ENCODE data around the gene MATCAP1. TPM values are rescaled to one million over a fixed set of nuclear protein-coding genes. Genes with fewer than 3 reads are reported as not detected.

MATCAP1 gene
- total and polyA plus RNA-seq, 2 of the 13 experiments (the other 11 are each of a cell fraction or from before 2014, with no cell fraction given) = 11.2 to 24.5 TPM

DNA sequence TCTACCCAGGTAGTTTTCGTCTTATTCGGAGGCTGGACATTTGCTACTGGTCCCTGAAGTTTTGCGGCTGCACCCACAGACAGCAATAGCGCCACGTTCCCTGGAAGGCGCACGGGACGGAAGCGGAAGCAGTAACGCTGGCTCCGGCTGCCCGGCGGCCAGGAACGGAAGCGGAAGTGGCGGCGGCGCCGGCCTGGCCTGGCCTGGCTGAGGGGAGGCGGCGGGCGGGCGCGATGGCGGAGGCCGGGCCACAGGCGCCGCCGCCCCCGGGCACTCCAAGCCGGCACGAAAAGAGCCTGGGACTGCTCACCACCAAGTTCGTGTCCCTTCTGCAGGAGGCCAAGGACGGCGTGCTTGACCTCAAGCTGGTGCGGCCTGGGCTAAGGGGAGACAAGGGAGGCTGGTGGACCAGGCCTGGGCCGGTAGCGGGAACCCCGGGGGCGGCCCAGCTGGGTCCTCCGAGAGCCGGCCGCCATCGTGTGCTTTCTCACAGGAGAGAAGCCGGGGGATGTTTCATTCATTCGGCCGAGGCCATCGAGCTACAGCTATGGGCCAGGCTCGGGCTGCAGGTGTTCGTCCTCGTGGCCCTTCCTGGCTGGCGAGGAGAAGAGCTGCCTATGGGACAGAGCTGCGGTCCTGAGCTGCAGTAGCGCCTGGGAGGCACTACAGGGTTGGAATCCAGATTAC lies 8.4 kb upstream of the MATCAP1 start, which contains the start of gene E2F4 (continued):
- TF ChIP-seq, protein P1, sequence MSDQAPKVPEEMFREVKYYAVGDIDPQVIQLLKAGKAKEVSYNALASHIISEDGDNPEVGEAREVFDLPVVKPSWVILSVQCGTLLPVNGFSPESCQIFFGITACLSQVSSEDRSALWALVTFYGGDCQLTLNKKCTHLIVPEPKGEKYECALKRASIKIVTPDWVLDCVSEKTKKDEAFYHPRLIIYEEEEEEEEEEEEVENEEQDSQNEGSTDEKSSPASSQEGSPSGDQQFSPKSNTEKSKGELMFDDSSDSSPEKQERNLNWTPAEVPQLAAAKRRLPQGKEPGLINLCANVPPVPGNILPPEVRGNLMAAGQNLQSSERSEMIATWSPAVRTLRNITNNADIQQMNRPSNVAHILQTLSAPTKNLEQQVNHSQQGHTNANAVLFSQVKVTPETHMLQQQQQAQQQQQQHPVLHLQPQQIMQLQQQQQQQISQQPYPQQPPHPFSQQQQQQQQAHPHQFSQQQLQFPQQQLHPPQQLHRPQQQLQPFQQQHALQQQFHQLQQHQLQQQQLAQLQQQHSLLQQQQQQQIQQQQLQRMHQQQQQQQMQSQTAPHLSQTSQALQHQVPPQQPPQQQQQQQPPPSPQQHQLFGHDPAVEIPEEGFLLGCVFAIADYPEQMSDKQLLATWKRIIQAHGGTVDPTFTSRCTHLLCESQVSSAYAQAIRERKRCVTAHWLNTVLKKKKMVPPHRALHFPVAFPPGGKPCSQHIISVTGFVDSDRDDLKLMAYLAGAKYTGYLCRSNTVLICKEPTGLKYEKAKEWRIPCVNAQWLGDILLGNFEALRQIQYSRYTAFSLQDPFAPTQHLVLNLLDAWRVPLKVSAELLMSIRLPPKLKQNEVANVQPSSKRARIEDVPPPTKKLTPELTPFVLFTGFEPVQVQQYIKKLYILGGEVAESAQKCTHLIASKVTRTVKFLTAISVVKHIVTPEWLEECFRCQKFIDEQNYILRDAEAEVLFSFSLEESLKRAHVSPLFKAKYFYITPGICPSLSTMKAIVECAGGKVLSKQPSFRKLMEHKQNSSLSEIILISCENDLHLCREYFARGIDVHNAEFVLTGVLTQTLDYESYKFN (CRISPR knock-in tag; conservative IDR thresholded peaks at IDR 0.05) = no peak
- no peak for TF ChIP-seq ZFP36 (IDR thresholded peaks at IDR 0.05; ENCODE audit: borderline replicate concordance, low read depth, low read length, partially characterized antibody)
- TF ChIP-seq HNF1A (IDR thresholded peaks at IDR 0.05; ENCODE audit: low read depth) = no peak
- TF ChIP-seq HNF1A (CRISPR knock-in tag; IDR thresholded peaks at IDR 0.05; ENCODE audit: borderline replicate concordance) = peak; percentile 35; the same call in 1 of the 2 replicates
- peak; percentile 57 for TF ChIP-seq HNRNPH1 (optimal IDR thresholded peaks at IDR 0.05; ENCODE audit: low read depth, low read length)
- TF ChIP-seq ZNF800 (CRISPR knock-in tag; IDR thresholded peaks at IDR 0.05) = peak; percentile 83
- no peak for TF ChIP-seq TIGD3 (CRISPR knock-in tag; IDR thresholded peaks at IDR 0.05; ENCODE audit: borderline replicate concordance)
- no peak for TF ChIP-seq SYNCRIP (IDR thresholded peaks at IDR 0.05; ENCODE audit: insufficient read depth, low read depth, low read length)
- TF ChIP-seq IKZF4 (CRISPR knock-in tag; IDR thresholded peaks at IDR 0.05; ENCODE audit: borderline replicate concordance, low read depth, not compliant biosample characterization) = no peak
- TF ChIP-seq SP5 (CRISPR knock-in tag; IDR thresholded peaks at IDR 0.05; ENCODE audit: borderline replicate concordance, low read depth) = 0 out of 2 replicates have a peak, but pooled peaks have one; percentile 21
- TF ChIP-seq SAFB2 (CRISPR knock-in tag; IDR thresholded peaks at IDR 0.05; ENCODE audit: borderline replicate concordance, low read depth) = peak; percentile 51; the same call in 1 of the 2 replicates
- TF ChIP-seq GFI1 (CRISPR knock-in tag; IDR thresholded peaks at IDR 0.05; ENCODE audit: borderline replicate concordance) = no peak; the same call in 1 of the 2 replicates
- peak; percentile 94 for TF ChIP-seq NR2C2 (CRISPR knock-in tag; IDR thresholded peaks at IDR 0.05; ENCODE audit: borderline replicate concordance)
- no peak for TF ChIP-seq ZNF616 (CRISPR knock-in tag; IDR thresholded peaks at IDR 0.05; ENCODE audit: low read depth)
- TF ChIP-seq ZNF530 (CRISPR knock-in tag; IDR thresholded peaks at IDR 0.05; ENCODE audit: low read depth) = no peak
- TF ChIP-seq HNRNPLL (IDR thresholded peaks at IDR 0.05; ENCODE audit: low read depth, low read length, poor library complexity, severe bottlenecking) = peak; percentile 73

Measured in HepG2 (cell line).